Activated T-cell treated with anti-CD3 and anti-CD28 coated beads for 1 hour (primary cell): Measurements from ENCODE around the gene SPDYE18.
"Not testable (repeated sequence)": the region's sequence is repeated elsewhere in the genome, so short reads cannot be mapped to it uniquely, and the experiment has no call there.

Experiments used
- DNase-seq: peaks from one replicate; pipeline ENCODE4 v3.0.0-alpha.2; 2020; ENCODE audit warnings: low read depth

The SPDYE18 gene

GRCh38 chr7:77005461-77006057, 56.8 kb downstream of the SPDYE18 start:
- not testable (repeated sequence) for DNase-seq

- DNase-seq = not testable (repeated sequence)
Measured at GRCh38 chr7:77004151-77004550, 58.2 kb downstream of the SPDYE18 start.

GRCh38 chr7:77003241-77003640, 59.1 kb downstream of the SPDYE18 start:
- DNase-seq = not testable (repeated sequence)

- DNase-seq = not testable (repeated sequence)
Measured at GRCh38 chr7:77002678-77003233, 59.6 kb downstream of the SPDYE18 start.

GRCh38 chr7:77002104-77002503, 60.3 kb downstream of the SPDYE18 start:
- DNase-seq = not testable (repeated sequence)
